Colon (tissue), 2 donors: ENCODE measurements around the gene UTP14A.

Experiments
- FAIRE-seq: peaks from 2 replicates; lab custom pipeline; 2012; peaks lifted over from hg19 to GRCh38; lab: Jason Lieb, UNC
- donor health status: control.
- donor health status: control.

Gene UTP14A

DNA sequence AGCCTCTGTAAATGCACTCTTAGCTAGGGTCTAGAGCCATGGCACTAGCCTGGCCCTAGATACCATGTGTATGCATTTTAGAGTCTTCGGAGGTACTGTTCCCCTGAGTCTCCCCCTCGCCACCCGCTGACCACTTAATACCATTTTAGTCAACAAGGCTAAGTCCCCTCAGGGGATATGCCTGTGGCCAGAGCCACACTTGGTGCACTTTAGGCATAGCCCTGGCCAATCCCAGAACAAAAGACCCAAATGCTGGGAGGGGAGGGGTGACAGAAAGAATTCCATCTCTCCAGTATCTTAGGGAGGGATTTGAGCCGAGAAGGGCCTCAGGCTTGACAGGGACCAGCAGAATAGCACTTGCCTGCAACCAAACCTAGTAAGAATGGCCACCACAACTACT is 47.9 kb downstream of the UTP14A start:
- FAIRE-seq: no peak

DNA sequence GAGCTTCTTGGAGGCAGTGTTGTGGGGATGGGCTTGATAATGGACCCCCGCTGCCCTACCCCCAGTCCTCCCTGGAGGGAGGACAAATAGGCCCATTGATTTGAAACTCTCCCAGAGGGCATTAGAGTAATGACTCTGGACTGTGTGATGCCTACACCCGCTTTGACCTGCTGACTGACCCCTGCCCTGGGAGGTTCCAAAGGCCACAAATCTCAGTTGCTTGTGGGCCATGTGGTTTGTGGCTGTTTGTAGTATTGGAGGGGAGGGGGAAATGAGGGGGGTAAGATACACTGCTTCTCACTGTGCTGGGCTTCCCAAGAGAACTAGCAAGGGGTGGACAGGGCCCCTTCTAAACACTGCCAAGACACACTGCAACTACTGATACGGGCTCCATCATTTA is 48.8 kb downstream of the UTP14A start:
- FAIRE-seq: no peak

DNA sequence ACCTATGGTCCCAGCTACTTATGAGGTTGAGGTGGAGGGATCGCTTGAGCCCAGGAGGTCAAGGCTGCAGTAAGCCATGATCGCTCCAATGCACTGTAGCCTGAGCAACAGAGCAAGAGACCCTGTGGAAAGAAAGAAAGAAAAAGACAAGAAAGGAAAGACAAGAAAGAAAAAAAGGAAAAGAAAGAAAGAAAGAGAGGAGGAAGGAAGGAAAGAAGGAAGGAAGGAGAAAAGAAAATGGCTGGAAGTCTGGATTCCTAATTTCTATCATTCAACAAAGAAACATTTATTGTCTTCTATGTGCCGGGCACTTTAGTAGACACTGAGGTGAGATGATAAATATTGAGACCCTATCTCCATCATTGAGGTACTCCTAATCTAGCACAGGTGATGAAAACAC is 49.7 kb downstream of the UTP14A start:
- no peak for FAIRE-seq

DNA sequence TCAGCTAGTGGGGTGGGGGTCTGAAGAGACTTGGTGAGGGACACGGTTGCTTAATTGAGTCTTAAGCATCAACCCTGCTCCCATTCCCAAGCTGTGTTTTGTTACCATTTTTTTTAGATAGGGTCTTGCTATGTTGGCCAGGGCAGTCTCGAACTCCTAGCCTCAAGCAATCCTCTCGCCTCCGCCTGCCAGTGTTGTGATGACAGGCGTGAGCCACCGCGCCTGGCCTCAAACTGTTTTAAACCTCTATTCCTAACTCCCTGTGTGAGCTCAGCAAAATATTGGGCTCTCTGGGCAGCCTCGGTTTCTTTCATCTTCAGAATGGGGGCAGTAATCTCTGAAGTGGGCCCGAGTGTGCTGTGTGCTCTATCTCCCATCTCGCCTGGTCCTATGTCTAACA is 50.2 kb downstream of the UTP14A start:
- no peak for FAIRE-seq

DNA sequence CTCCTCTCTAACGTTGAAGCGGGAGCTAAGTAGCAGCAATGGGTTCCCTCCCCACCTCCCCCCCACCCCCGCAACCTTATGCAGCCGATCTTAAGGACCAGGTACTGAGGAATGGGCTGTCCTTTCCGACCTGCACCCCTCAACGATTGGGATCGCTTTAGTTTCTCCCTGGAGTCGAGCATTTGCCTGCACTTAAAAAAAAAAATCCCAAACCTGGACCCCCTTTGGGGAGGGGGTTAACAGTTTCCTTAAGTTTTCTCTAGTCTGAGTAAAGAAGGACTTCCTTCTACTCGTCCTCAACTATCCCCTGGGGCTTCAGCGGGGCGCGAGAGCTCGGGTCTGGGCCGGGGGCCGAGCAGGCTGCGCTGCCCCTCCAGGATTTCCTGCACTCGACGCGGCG is 50.8 kb downstream of the UTP14A start:
- no peak for FAIRE-seq

DNA sequence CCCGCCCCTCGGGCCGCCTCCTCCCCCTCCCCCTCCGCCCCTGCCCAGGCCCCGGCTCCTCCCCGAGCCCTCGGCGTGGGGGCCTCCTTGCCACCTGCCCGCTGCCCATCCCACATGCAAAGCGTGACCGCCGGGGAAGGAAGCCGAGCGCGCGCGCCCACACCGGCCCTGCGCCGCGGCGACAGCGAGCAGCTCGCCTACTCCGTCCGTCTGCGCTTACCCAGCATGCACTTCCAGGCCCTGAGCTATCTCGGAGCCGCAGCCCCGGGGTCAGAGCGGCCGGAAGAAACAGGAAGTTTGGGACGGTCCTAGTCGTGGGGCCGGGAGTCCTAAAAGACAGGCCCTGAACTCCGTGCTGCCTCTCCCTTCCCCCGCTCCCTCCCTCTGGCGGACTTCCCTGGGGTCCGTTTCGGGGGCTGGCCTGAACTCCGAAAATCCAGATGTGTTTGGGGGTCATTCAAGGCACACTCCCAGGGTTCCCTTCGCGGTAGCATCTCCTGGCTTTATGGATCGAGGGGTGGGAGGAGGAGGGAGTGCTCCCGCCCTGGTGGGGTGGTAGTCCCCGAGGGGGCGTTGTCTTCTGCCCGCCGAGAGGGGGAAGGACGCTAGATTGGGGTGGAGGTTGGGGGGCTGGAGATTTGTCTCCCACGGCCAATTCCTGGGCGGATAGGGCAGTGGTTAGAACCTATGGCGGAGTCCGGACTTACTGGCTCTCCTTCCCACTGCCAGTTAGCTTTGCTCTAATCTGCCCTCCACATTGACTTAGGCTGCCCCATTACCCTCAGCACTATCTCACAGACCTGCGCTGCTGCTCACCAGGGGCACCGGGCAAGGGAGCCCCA is 51.5 kb downstream of the UTP14A start:
- FAIRE-seq: no peak

DNA sequence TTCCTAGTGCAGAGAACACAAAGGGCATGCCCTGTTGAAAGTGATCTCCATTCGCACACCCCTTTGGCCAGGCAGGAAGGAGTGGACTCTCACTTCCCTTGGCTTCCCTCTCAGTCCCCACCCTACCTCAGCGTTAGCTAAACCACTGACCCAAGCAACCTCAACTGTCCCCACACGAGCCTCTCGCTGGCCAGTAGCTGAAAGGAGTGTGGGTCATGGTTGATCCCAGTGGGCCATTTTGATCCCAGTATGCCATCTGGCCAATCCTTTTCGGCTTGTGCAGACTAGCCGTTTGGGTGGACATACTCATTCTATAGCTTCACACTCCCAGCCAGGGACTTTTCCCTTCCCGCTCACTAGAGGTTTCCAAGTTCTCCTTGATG is 52.1 kb downstream of the UTP14A start:
- FAIRE-seq: no peak

DNA sequence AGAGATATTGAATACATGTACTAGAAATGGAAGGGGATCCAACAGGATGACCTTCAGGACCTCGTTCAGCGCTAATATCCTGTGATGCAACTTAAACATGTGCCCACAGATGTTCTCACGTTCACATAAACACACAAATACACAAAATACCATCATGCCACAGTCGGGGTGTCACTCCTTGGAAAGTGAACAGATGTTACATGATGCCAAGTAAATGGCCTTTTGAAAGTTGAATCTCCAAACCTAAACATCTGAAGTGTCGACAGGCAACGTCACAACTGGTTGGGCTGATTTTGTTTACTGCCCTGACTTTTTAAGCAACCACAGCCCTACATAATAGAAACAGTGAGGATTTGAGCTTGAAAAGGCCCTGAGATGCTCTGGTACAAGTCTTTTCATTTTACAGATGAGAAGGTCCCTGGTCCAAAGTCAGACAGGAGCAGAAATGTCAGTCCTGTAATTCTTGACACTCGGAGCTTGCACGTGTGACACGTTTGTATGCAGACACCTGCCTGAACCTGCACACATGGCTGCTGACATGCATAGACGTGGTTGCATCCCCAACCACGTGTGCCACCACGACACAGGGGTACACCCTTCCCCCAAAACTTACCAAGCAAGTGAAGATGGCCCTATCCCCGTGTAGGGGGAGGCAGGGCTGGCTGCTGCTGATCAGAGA is 53.0 kb downstream of the UTP14A start:
- FAIRE-seq: no peak

DNA sequence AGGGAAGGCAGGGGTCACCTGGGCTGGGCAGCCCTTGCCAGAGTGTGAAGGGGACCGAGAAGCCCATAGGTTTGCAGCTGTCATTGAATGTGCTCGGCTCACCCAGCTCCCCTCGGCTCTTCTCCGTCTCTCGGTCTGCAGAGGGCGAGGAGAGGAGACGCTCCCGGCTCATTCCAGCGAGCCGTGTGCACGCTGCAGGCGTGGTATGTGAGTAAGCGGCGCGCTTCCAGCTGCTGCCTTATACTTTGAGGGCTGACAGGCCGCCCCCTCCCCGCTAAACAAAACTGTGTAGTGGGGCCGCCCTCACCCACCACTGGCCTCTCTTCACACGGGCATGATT is 53.5 kb downstream of the UTP14A start:
- FAIRE-seq: no peak

DNA sequence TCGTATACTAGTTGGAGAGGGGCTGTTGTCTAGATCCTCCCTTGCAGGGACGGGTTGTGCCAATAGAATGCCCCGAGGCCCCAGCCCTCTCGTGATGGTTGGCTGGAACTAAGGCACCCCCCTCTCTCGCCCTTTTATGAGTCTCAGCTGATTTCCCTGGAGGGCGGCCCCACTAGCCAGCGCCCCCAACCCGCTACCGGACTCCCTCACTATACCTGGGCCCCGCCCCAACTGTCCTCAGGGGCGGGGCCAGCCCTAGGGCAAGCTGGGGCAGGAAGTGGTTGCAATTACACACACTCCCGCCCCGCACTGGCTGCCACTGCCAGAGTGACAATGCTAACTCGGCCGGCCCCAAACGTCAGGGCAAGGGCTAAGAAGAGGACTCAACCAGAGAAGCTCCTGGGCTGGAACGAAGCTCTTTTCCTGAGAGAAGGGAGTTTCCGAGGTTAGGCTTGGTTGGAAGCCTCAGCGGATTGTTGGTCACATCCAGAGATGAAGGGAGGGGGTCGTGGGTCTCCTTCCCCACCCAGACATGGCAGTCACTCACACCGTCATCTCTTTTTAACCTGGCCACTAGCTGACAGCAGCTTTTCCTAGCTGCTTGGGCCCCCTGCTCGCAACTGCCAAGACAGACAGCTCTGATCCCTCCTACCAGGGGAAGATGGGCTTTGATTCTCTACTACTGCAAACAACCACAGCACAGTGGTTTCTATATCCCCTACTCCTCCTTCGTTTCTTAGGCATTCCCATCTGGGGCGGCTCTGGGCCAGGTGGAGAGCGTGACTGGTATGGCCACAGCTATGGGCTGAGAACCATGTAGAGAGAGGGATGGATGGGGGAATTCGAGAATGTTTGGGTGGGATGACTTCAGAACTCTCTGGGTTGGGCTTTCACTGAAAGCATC is 55.5 kb downstream of the UTP14A start:
- no peak for FAIRE-seq

DNA sequence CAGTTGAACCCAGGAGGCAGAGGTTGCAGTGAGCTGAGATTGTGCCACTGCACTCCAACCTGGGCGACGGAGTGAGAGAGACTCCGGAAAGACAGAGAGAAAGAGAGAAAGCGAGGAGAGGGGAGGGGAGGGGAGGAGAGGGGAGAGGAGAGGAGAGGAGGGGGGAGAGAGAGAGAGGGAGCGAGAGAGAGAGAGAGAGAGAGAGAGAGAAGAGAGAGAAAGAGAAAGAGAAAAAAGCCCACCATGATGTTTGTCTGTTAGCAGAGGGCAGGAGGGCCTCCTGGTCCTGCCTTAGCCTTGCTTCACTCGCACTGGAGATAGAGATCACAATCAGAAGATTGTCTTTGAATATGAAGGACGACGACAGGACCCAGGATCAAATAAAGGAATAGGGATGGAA is 57.8 kb downstream of the UTP14A start:
- FAIRE-seq: no peak

DNA sequence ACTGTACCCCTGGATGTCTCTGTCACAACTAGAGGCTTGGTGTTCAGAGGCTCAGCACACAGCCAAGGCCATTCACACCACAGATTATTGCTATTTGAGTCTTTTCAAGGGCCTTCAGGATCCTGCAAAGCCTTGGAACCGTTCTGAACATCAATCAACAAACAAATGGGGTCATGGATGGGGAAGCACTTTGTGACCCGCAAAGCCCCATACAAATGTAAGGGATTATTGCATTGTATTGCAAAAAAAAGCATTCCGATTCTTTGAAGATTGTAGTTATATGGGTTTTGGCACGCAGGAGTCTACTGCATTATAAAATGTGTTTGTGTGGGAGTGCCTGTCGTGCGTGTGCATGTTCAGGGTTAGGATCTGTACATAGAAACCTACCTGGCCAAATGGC is 59.2 kb downstream of the UTP14A start:
- no peak for FAIRE-seq

DNA sequence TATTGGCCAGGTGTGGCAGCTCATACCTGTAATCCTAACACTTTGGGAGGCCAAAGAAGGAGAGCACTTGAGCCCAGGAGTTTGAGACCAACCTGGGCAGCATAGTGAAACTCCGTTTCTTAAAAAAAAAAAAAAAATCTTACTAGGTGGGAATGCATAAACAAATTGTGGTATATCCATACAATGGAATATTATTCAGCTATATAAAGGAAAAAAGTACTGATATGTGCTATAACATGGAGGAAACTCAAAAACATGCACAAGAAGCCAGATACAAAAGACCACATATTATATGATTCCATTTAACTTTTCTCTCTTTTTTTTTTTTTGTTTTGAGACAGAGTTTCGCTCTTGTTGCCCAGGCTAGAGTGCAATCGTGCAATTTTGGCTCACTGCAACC is 63.0 kb downstream of the UTP14A start:
- FAIRE-seq: no peak

DNA sequence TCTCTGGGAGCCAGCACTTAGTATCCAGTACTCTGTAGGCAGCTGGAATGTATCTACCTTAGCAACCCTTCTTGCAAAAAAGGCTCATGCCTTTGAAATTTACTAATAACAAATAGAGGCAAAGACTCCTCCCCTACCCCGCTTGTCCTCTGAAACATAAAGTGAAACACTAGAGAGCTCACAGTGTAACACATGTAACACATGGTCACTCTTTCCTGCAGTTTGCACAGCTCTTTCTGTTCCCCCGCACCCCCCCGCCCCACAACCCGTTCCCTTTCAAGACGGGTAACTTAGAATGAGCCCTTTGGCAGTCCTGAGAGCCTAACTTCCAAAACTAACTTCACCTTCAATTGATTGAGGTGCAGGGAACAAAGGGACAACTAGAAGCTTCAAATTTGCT is 70.5 kb downstream of the UTP14A start:
- FAIRE-seq: no peak
